ENCODE measurements around the gene TNFRSF19.
"Not testable (repeated sequence)": the region's sequence is repeated elsewhere in the genome, so short reads cannot be mapped to it uniquely, and the experiment has no call there.

Gene TNFRSF19

GRCh38 chr13:23586336-23586735 is 16.1 kb downstream of the TNFRSF19 start:
- no peak for DNase-seq (ENCODE audit: low read depth)
- no peak overlapping the region for H3K4me3 ChIP-seq (ENCODE audit: low read depth, low read length)
- TF ChIP-seq POLR2A (IDR thresholded peaks at IDR 0.05; ENCODE audit: extremely low read depth, insufficient read length) (no peak), MYC (IDR thresholded peaks at IDR 0.05; ENCODE audit: low read depth, low read length) (no peak)

GRCh38 chr13:23588666-23589065 is 18.5 kb downstream of the TNFRSF19 start:
- TF ChIP-seq CTCF (IDR thresholded peaks at IDR 0.05; ENCODE audit: low read depth, low read length) (no peak), MYC (IDR thresholded peaks at IDR 0.05; ENCODE audit: low read depth, low read length) (no peak), MAX (IDR thresholded peaks at IDR 0.05; ENCODE audit: low read depth, low read length) (no peak), POLR2A (IDR thresholded peaks at IDR 0.05; ENCODE audit: extremely low read depth, insufficient read length) (no peak)
- DNase-seq (ENCODE audit: low read depth): no peak
- no peak overlapping the region for H3K4me3 ChIP-seq (ENCODE audit: low read depth, low read length)

GRCh38 chr13:23592596-23592995 is 22.4 kb downstream of the TNFRSF19 start:
- TF ChIP-seq POLR2A (IDR thresholded peaks at IDR 0.05; ENCODE audit: extremely low read depth, insufficient read length): no peak
- no peak for TF ChIP-seq MYC (IDR thresholded peaks at IDR 0.05; ENCODE audit: low read depth, low read length)
- no peak for TF ChIP-seq CTCF (IDR thresholded peaks at IDR 0.05; ENCODE audit: low read depth, low read length)
- no peak for TF ChIP-seq MAX (IDR thresholded peaks at IDR 0.05; ENCODE audit: low read depth, low read length)
- peak; percentile 20 for DNase-seq (ENCODE audit: low read depth)
- H3K4me3 ChIP-seq (ENCODE audit: low read depth, low read length): no peak overlapping the region

- no peak overlapping the region for H3K4me3 ChIP-seq (ENCODE audit: low read depth, low read length)
- TF ChIP-seq MAX (IDR thresholded peaks at IDR 0.05; ENCODE audit: low read depth, low read length) (no peak), MYC (IDR thresholded peaks at IDR 0.05; ENCODE audit: low read depth, low read length) (no peak), POLR2A (IDR thresholded peaks at IDR 0.05; ENCODE audit: extremely low read depth, insufficient read length) (no peak), CTCF (IDR thresholded peaks at IDR 0.05; ENCODE audit: low read depth, low read length) (no peak)
- DNase-seq (ENCODE audit: low read depth): no peak
Measured at GRCh38 chr13:23593148-23593547, 22.9 kb downstream of the TNFRSF19 start.

GRCh38 chr13:23594290-23594689 is 24.1 kb downstream of the TNFRSF19 start:
- H3K4me3 ChIP-seq (ENCODE audit: low read depth, low read length); DNase-seq (ENCODE audit: low read depth): not testable (repeated sequence)

GRCh38 chr13:23598369-23598768 is 28.2 kb downstream of the TNFRSF19 start:
- TF ChIP-seq CTCF (IDR thresholded peaks at IDR 0.05; ENCODE audit: low read depth, low read length) (no peak), MAX (IDR thresholded peaks at IDR 0.05; ENCODE audit: low read depth, low read length) (no peak), POLR2A (IDR thresholded peaks at IDR 0.05; ENCODE audit: extremely low read depth, insufficient read length) (no peak), MYC (IDR thresholded peaks at IDR 0.05; ENCODE audit: low read depth, low read length) (no peak)
- no peak overlapping the region for H3K4me3 ChIP-seq (ENCODE audit: low read depth, low read length)
- no peak for DNase-seq (ENCODE audit: low read depth)

GRCh38 chr13:23599083-23599925 is 29.1 kb downstream of the TNFRSF19 start:
- no peak overlapping the region for H3K4me3 ChIP-seq (ENCODE audit: low read depth, low read length)
- DNase-seq (ENCODE audit: low read depth): no peak
- TF ChIP-seq MYC (IDR thresholded peaks at IDR 0.05; ENCODE audit: low read depth, low read length): no peak
- no peak for TF ChIP-seq MAX (IDR thresholded peaks at IDR 0.05; ENCODE audit: low read depth, low read length)
- no peak for TF ChIP-seq POLR2A (IDR thresholded peaks at IDR 0.05; ENCODE audit: extremely low read depth, insufficient read length)
